HFFc6 (cell line): ENCODE results near the gene PCLO. TPM values are rescaled to one million over a fixed set of nuclear protein-coding genes. Genes with fewer than 3 reads are reported as not detected.
"Not testable (repeated sequence)": the region's sequence is repeated elsewhere in the genome, so short reads cannot be mapped to it uniquely, and the experiment has no call there.

Experiments used
- DNase-seq: peaks from one replicate; pipeline ENCODE4 v3.0.0-alpha.2; 2018
- H3K27ac Mint-ChIP-seq: 2 replicates; pipeline ENCODE4 v1.8.0; 2020; ENCODE audit warnings: mild to moderate bottlenecking, mixed read lengths
- H3K27me3 Mint-ChIP-seq: 2 replicates; pipeline ENCODE4 v1.8.0; 2021; ENCODE audit warnings: mild to moderate bottlenecking, moderate library complexity, mixed read lengths; ENCODE audit not compliant: insufficient read depth
- H3K36me3 Mint-ChIP-seq: 2 replicates; pipeline ENCODE4 v1.8.0; 2021; ENCODE audit warnings: low read depth, mixed read lengths
- H3K4me1 Mint-ChIP-seq: 2 replicates; pipeline ENCODE4 v1.8.0; 2020; ENCODE audit warnings: low read depth, mixed read lengths
- H3K4me3 Mint-ChIP-seq: 2 replicates; pipeline ENCODE4 v1.8.0; 2020; ENCODE audit warnings: mild to moderate bottlenecking, moderate library complexity, mixed read lengths
- H3K9me3 Mint-ChIP-seq: 2 replicates; pipeline ENCODE4 v1.8.0; 2020; ENCODE audit warnings: mild to moderate bottlenecking, mixed read lengths
- CTCF ChIP-seq: fragments of 200-600 bp; sonication (generic); IDR thresholded peaks from 2 replicates; pipeline ENCODE4 v1.5.0; 2021; ENCODE audit warnings: antibody characterized with exemption, mild to moderate bottlenecking
- total RNA-seq, 6 experiments: library from RNA; stranded (reverse); fragmentation: NEBNext Ultra II Directional; extraction: Animal tissue kit (Norgen Biotek cat#: 25700); gene quantifications; 2 replicates in 1 of 6; 3 replicates in 5 of 6; pipeline ENCODE4 v1.2.3, GENCODE V29; 2021

PCLO gene
- total RNA-seq, 6 experiments from 2014 or later, result 0.64 to 2.3 (median 1.7) TPM

- no peak for DNase-seq
- Mint-ChIP-seq H3K4me3 (no peak overlapping the region), H3K36me3 (no peaks in the 10 kb centered on the region), H3K27ac (no peak overlapping the region), H3K27me3 (no peaks in the 10 kb centered on the region), H3K9me3 (no peaks in the 10 kb centered on the region; the same call in 1 of the 2 replicates), H3K4me1 (no peaks in the 10 kb centered on the region)
- TF ChIP-seq CTCF, result no peak
These were observed 265.2 kb downstream of the PCLO start for GRCh38 chr7:82897500-82897899.

- not testable (repeated sequence) for H3K27me3 Mint-ChIP-seq, H3K4me3 Mint-ChIP-seq, H3K9me3 Mint-ChIP-seq, H3K4me1 Mint-ChIP-seq, H3K27ac Mint-ChIP-seq, H3K36me3 Mint-ChIP-seq, DNase-seq
These were observed 268.3 kb downstream of the PCLO start for GRCh38 chr7:82894341-82894740.

GRCh38 chr7:82886324-82886723 lies 276.4 kb downstream of the PCLO start:
- Mint-ChIP-seq H3K9me3 (no peaks in the 10 kb centered on the region; the same call in 1 of the 2 replicates), H3K27ac (no peak overlapping the region), H3K4me3 (no peak overlapping the region), H3K36me3 (no peaks in the 10 kb centered on the region), H3K4me1 (no peaks in the 10 kb centered on the region), H3K27me3 (no peaks in the 10 kb centered on the region; the same call in 1 of the 2 replicates)
- no peak for TF ChIP-seq CTCF
- no peak for DNase-seq

GRCh38 chr7:82865856-82866255 lies 296.8 kb downstream of the PCLO start:
- Mint-ChIP-seq H3K27ac (no peak overlapping the region), H3K36me3 (no peaks in the 10 kb centered on the region), H3K27me3 (peaks cover 2% of the 10 kb centered on the region), H3K4me3 (no peak overlapping the region), H3K4me1 (no peaks in the 10 kb centered on the region), H3K9me3 (no peaks in the 10 kb centered on the region)
- no peak for TF ChIP-seq CTCF
- no peak for DNase-seq

GRCh38 chr7:82859106-82859850 lies 303.4 kb downstream of the PCLO start:
- Mint-ChIP-seq H3K9me3 (no peaks in the 10 kb centered on the region; the same call in 1 of the 2 replicates), H3K36me3 (no peaks in the 10 kb centered on the region), H3K4me3 (no peak overlapping the region), H3K27me3 (peaks cover 4% of the 10 kb centered on the region), H3K27ac (no peak overlapping the region), H3K4me1 (peaks cover 12% of the 10 kb centered on the region; the same call in 1 of the 2 replicates)
- DNase-seq, result peak; percentile 1
- TF ChIP-seq CTCF, result no peak

GRCh38 chr7:82851121-82851520 lies 311.6 kb downstream of the PCLO start:
- no peak for TF ChIP-seq CTCF
- no peak for DNase-seq
- H3K27ac Mint-ChIP-seq, result no peak overlapping the region
- no peaks in the 10 kb centered on the region for H3K9me3 Mint-ChIP-seq
- H3K36me3 Mint-ChIP-seq, result no peaks in the 10 kb centered on the region
- no peaks in the 10 kb centered on the region; the same call in 1 of the 2 replicates for H3K27me3 Mint-ChIP-seq
- H3K4me1 Mint-ChIP-seq, result no peaks in the 10 kb centered on the region
- no peak overlapping the region for H3K4me3 Mint-ChIP-seq
